Measurements from ENCODE around the gene MATN3.
A peak's percentile ranks its signal among the peaks of the same experiment; 100 is the strongest.
"Not testable (repeated sequence)": the region's sequence is repeated elsewhere in the genome, so short reads cannot be mapped to it uniquely, and the experiment has no call there.

Gene MATN3

GRCh38 chr2:20012282-20013125 is at the start of gene MATN3:
Gene MATN3, minus strand, starts transcription at chr2:20012668. Its CDS starts 37 bp downstream, at chr2:20012631.
- no peak for DNase-seq

GRCh38 chr2:20061940-20062339 is 49.5 kb upstream of the MATN3 start:
- DNase-seq, result no peak

- DNase-seq, result no peak
These were observed 49.0 kb upstream of the MATN3 start for GRCh38 chr2:20061476-20061875.

GRCh38 chr2:20060106-20060505 is 47.6 kb upstream of the MATN3 start:
- no peak for DNase-seq

GRCh38 chr2:20057268-20057667 is 44.8 kb upstream of the MATN3 start:
- DNase-seq, result no peak

GRCh38 chr2:20054931-20055330 is 42.5 kb upstream of the MATN3 start:
- DNase-seq, result no peak

GRCh38 chr2:20054119-20054518 is 41.7 kb upstream of the MATN3 start:
- DNase-seq, result no peak

- DNase-seq, result no peak
These were observed 40.4 kb upstream of the MATN3 start for GRCh38 chr2:20052861-20053281.

GRCh38 chr2:20052229-20052851 is 39.9 kb upstream of the MATN3 start:
- no peak for DNase-seq

GRCh38 chr2:20051532-20052228 is 39.2 kb upstream of the MATN3 start, which contains the start of gene LAPTM4A:
Gene LAPTM4A, minus strand, starts transcription at chr2:20051628. Its CDS starts 108 bp downstream, at chr2:20051520.
- DNase-seq, result peak; percentile 97 to 99

- DNase-seq, result peak; percentile 30 to 62
These were observed 38.4 kb upstream of the MATN3 start for GRCh38 chr2:20050646-20051531.

- peak in 1 of 2 donors; percentile 7 for DNase-seq
These were observed 37.7 kb upstream of the MATN3 start for GRCh38 chr2:20050104-20050645.

GRCh38 chr2:20049637-20050036 is 37.2 kb upstream of the MATN3 start:
- DNase-seq, result no peak

GRCh38 chr2:20048488-20049448 is 36.3 kb upstream of the MATN3 start:
- no peak for DNase-seq

- DNase-seq, result not testable (repeated sequence)
These were observed 33.3 kb upstream of the MATN3 start for GRCh38 chr2:20045712-20046292.

- DNase-seq, result no peak
These were observed 32.3 kb upstream of the MATN3 start for GRCh38 chr2:20044778-20045177.

GRCh38 chr2:20042531-20042930 is 30.1 kb upstream of the MATN3 start:
- DNase-seq, result no peak

GRCh38 chr2:20040489-20041172 is 28.2 kb upstream of the MATN3 start:
- no peak for DNase-seq

GRCh38 chr2:20037660-20038059 is 25.2 kb upstream of the MATN3 start:
- DNase-seq, result no peak
